A673 (cell line): ENCODE data around the gene MFN2.

Source experiments
- EZH2 ChIP-seq: fragments of 200-600 bp; sonication (generic); IDR thresholded peaks from 2 replicates; pipeline ENCODE4 v1.6.1; 2017; ENCODE audit warnings: borderline replicate concordance, low read depth, mild to moderate bottlenecking, mixed read lengths, antibody characterized with exemption, low read length; ENCODE audit not compliant: poor library complexity, severe bottlenecking
- TF ChIP-seq, protein P1 (sequence below): fragments of 300-800, 200-600 bp; sonication (generic); conservative IDR thresholded peaks from 2 replicates; pipeline ENCODE4 v1.5.1; 2017; ENCODE audit warnings: low read depth, mild to moderate bottlenecking, antibody characterized with exemption, low read length, moderate library complexity, mixed read lengths

GRCh38 chr1:12015001-12015491 is 34.8 kb downstream of the MFN2 start:
- TF ChIP-seq, protein P1, sequence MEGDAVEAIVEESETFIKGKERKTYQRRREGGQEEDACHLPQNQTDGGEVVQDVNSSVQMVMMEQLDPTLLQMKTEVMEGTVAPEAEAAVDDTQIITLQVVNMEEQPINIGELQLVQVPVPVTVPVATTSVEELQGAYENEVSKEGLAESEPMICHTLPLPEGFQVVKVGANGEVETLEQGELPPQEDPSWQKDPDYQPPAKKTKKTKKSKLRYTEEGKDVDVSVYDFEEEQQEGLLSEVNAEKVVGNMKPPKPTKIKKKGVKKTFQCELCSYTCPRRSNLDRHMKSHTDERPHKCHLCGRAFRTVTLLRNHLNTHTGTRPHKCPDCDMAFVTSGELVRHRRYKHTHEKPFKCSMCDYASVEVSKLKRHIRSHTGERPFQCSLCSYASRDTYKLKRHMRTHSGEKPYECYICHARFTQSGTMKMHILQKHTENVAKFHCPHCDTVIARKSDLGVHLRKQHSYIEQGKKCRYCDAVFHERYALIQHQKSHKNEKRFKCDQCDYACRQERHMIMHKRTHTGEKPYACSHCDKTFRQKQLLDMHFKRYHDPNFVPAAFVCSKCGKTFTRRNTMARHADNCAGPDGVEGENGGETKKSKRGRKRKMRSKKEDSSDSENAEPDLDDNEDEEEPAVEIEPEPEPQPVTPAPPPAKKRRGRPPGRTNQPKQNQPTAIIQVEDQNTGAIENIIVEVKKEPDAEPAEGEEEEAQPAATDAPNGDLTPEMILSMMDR = no peak
- no peak for TF ChIP-seq EZH2
